AG10803 (cell line): ENCODE results near the gene HSD17B1.

ENCODE experiments used
- DNase-seq: peaks from one replicate; pipeline ENCODE4 v3.0.0; 2010; ENCODE audit warnings: low read depth
- H3K4me3 ChIP-seq: 2 replicates; pipeline ENCODE4 v1.5.1; 2011; ENCODE audit warnings: mild to moderate bottlenecking, low read length, control low read depth
- CTCF ChIP-seq: conservative IDR thresholded peaks from 2 replicates; pipeline ENCODE4 v1.5.1; 2011; ENCODE audit warnings: mild to moderate bottlenecking, low read length, control low read depth, inconsistent platforms

Gene HSD17B1

GRCh38 chr17:42522798-42523278 lies 29.9 kb upstream of the HSD17B1 start:
- DNase-seq = no peak
- H3K4me3 ChIP-seq = no peak overlapping the region
- no peak for TF ChIP-seq CTCF

GRCh38 chr17:42525221-42525620 lies 27.5 kb upstream of the HSD17B1 start:
- H3K4me3 ChIP-seq = no peak overlapping the region
- TF ChIP-seq CTCF = no peak
- peak; percentile 94 for DNase-seq

GRCh38 chr17:42526031-42526444 lies 26.7 kb upstream of the HSD17B1 start:
- H3K4me3 ChIP-seq = no peak overlapping the region
- DNase-seq = peak; percentile 79
- no peak for TF ChIP-seq CTCF

- H3K4me3 ChIP-seq = no peak overlapping the region
- no peak for TF ChIP-seq CTCF
- no peak for DNase-seq
Observed at GRCh38 chr17:42527932-42528331, 24.8 kb upstream of the HSD17B1 start.

GRCh38 chr17:42529061-42529460 lies 23.7 kb upstream of the HSD17B1 start:
- TF ChIP-seq CTCF = no peak
- no peak overlapping the region for H3K4me3 ChIP-seq
- DNase-seq = no peak

- no peak for TF ChIP-seq CTCF
- no peak for DNase-seq
- no peak overlapping the region for H3K4me3 ChIP-seq
Observed at GRCh38 chr17:42530952-42531454, 21.7 kb upstream of the HSD17B1 start.

GRCh38 chr17:42531455-42532354 lies 21.0 kb upstream of the HSD17B1 start:
- H3K4me3 ChIP-seq = peak overlapping the region; percentile 56
- peak; percentile 48 for TF ChIP-seq CTCF
- peak; percentile 54 for DNase-seq
